NCI-H345 treated with DMSO at 0.1 percent for 48 hours (cell line): ENCODE measurements around the gene PEX5L.
"Not testable (repeated sequence)": the region's sequence is repeated elsewhere in the genome, so short reads cannot be mapped to it uniquely, and the experiment has no call there.

Experiments
- DNase-seq: peaks from one replicate; lab custom pipeline; 2025; ENCODE audit not compliant: unreplicated experiment; lab: John Stamatoyannopoulos, UW

PEX5L gene

GRCh38 chr3:179794355-179794754 is 242.4 kb downstream of the PEX5L start:
- DNase-seq: no peak

- no peak for DNase-seq
These were observed 244.9 kb downstream of the PEX5L start for GRCh38 chr3:179791793-179792192.

DNA sequence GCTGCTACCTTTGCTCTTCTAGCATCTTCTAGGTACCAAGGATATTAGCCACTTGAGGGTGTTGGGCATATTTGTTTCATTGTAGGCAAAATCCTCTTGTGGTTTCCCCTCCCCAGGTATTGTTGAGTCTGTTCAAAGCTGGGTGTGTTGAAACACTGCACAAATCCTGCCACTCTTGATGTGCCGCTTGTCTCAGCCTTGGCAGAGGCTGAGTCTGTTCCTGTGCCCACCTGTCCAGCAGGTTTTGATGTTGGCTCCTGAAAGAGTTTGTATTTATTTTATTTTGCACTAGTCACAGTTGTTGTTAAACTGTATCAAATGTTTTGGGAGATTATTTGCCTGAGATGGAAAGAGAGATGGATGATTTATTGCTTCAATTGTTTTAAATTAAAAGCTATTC is 247.7 kb downstream of the PEX5L start:
- DNase-seq: no peak

DNA sequence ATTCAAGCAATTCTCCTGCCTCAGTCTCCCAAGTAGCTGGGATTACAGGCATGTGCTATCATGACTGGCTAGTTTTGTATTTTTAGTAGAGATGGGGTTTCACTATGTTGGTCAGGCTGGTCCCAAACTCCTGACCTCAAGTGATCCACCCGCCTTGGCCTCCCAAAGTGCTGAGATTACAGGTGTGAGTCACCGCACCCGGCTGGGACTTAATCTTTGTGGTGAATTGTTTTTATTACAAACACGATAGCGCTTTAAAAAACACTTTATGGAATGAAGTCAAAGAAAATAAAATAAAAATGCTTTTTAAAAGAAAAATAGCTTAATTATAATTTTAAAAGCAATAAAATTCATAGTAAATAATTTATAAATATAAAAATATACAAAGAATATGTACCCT is 253.9 kb downstream of the PEX5L start:
- DNase-seq: not testable (repeated sequence)

GRCh38 chr3:179775416-179776122 is 261.2 kb downstream of the PEX5L start:
- no peak for DNase-seq

GRCh38 chr3:179772297-179772696 is 264.4 kb downstream of the PEX5L start:
- DNase-seq: no peak

DNA sequence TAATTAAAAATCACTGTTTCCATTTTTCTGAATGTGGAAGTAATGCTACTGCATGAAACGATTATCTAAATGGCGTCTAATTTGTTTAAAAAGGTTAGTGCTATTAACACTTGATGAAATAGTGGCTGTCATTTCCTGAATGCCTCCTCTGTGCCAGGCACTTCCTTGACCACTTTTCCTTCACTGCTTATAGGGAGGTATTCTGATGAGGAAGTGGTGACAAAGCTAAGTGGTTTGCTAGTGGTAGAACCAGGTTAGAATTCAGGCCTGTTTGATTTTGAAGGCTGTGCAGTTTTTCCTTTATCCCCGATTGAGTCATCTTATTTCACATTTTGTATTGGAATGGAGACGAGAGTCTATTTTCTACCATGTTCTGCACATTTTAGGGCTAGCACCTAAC is 264.9 kb downstream of the PEX5L start:
- no peak for DNase-seq

DNA sequence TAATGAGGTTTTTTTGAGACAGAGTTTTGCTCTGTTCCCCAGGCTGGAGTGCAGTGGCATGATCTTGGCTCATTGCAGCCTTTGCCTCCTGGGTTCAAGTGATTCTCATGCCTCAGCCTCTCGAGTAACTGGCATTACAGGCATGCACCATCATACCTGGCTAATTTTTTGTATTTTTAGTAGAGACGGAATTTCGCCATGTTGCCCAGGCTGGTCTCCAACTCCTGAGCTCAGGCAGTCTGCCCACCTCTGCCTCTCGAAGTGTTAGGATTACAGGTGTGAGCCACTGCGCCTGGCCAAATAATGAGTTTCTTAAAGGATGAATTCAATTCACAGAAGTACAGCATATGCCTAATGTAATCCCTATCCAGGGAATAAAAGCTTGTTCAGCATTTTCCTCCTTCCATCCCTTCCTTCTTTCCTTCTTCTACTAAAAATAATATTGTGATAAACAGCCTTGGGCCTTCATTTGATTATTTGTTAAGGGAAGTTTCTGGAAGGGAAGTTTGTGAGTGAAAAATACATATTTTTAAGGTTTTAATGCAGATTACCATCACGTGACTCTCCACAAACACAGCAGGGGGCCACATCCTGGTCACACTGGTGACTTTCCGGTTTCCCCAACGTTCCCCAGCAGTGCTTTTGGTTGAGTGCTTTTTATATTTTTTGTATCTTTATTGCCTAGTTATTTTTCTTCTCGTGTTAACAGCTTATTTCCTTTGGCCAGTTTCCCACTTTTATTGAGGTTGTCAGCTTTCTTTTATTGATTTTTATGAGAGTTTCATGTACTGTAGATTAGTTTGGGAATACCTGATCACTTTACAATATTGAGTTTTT is 267.1 kb downstream of the PEX5L start:
- DNase-seq: no peak

- no peak for DNase-seq
These were observed 268.7 kb downstream of the PEX5L start for GRCh38 chr3:179768080-179768479.

DNA sequence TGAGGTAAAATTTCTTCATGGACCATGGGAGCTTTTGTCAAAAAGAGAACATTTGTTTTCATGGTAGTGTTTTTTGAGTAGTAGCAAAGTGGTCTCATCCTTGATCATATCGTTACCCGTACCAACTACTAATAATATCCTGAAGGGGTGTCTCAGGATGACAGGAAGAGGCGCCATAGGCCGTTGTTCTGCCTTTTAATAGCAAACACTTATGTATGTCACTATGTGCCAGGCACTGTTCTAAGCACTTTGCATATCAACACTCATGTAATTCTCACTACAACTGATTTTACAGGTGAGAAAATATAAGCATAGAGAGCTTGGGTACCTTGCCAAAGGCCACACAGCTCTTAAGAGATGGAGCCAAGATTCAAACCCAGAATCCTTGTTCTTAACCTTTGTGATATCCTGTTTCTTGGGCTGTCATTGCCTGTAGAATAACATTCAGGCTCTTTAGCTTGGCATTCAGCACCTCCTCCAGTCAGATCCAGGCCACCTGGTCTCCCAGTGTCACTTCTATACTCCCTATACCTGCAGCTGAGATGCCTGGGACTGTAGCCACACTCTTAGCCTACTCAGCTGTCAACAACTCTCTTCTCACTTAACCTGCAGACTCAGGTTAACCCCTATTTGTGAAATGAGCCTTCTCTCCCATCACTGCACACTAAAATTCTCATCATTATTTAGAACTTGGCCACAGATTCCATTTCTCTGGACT is 270.2 kb downstream of the PEX5L start:
- no peak for DNase-seq

- no peak for DNase-seq
These were observed 271.3 kb downstream of the PEX5L start for GRCh38 chr3:179765396-179765795.

DNA sequence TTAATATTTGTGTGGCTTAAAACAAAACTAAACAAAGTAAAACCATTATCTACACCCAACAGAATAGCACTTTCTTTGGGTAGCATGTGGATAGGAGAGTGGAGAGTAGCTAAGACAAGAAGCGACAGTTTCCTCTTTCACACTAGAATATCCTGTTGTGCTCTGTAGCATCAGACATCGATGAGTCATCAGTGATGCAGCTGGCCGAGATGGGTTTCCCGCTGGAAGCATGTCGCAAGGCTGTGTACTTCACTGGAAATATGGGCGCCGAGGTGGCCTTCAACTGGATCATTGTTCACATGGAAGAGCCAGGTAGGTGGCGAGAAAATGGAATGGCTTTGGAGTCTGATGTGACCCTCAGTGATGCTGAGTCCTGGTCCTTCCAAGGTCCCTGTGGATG is 275.8 kb downstream of the PEX5L start:
- DNase-seq: no peak

DNA sequence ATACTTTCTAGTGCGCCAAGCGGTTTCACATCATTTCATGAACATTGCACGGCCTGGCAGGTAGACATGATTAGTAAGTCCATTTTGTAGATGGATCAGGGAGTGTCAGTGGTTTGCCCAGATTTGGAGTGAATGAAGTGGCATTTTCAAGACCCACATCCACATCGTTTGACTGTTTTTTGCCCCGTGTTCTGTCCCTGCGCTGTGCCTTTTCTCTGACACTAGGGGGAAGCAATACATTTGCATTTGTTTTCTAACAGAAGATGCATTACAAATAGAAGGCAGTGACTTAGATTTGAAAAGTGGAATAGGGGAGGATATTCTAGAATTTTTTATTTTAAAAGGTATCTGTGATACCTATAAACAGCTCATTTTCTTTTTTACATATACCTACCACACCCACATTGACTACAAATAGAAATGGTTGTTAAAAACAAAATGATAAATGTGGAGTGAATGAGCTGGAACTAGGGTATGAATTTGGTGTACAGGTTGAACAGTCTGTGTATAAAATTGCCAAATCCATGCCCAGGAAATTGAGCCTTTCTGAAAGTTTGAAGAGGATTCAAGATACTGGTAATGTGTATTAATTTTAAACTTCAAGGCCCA is 285.9 kb downstream of the PEX5L start:
- peak; percentile 5 for DNase-seq

- DNase-seq: no peak
These were observed 291.0 kb downstream of the PEX5L start for GRCh38 chr3:179745716-179746115.

- no peak for DNase-seq
These were observed 291.7 kb downstream of the PEX5L start for GRCh38 chr3:179745079-179745478.
